Suprapubic skin (tissue), 3 donors: Measurements from ENCODE around the gene NMRK2.

ENCODE experiments used
- POLR2A ChIP-seq, 2 donors: fragments of 450-650 bp; IDR thresholded peaks; one replicate each; pipeline ENCODE4 v1.6.1; 2017; ENCODE audit warnings: antibody characterized with exemption in 2 of 2, mild to moderate bottlenecking in 2 of 2, moderate library complexity in 2 of 2
- TF ChIP-seq, protein P1 (sequence below), 2 donors: fragments of 200-600 bp in 1 of 2; fragments of 450-650 bp in 1 of 2; sonication (generic) in 1 of 2; IDR thresholded peaks; one replicate each; pipeline ENCODE4 v1.5.1; 2016 to 2019; ENCODE audit warnings: antibody characterized with exemption in 2 of 2, mild to moderate bottlenecking in 1 of 2, moderate library complexity in 1 of 2

DNA sequence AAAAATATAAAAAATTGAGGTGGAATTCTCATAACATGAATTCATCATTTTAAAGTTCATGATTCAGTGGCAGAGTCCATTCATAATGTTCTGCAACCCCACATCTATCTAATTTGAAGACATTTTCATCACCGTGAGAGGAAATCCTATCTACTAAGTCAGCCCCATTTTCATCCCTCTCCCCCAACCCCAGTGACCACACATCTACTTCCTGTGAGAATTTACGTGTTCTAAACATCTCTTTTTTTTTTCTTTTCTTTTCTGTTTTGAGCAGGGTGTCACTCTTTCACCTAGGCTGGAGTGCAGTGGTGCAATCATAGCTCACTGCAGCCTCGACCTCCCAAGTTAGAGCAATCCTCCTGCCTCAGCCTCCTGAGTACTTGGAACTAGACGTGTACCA is 34.9 kb upstream of the NMRK2 start:
- TF ChIP-seq, protein P1, sequence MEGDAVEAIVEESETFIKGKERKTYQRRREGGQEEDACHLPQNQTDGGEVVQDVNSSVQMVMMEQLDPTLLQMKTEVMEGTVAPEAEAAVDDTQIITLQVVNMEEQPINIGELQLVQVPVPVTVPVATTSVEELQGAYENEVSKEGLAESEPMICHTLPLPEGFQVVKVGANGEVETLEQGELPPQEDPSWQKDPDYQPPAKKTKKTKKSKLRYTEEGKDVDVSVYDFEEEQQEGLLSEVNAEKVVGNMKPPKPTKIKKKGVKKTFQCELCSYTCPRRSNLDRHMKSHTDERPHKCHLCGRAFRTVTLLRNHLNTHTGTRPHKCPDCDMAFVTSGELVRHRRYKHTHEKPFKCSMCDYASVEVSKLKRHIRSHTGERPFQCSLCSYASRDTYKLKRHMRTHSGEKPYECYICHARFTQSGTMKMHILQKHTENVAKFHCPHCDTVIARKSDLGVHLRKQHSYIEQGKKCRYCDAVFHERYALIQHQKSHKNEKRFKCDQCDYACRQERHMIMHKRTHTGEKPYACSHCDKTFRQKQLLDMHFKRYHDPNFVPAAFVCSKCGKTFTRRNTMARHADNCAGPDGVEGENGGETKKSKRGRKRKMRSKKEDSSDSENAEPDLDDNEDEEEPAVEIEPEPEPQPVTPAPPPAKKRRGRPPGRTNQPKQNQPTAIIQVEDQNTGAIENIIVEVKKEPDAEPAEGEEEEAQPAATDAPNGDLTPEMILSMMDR (IDR thresholded peaks at IDR 0.05): no peak
- TF ChIP-seq POLR2A (IDR thresholded peaks at IDR 0.05): no peak
